HFFc6 (cell line): ENCODE data around the gene ITGB3. TPM values are rescaled to one million over a fixed set of nuclear protein-coding genes. Genes with fewer than 3 reads are reported as not detected.

ENCODE experiments used
- DNase-seq: peaks from one replicate; pipeline ENCODE4 v3.0.0-alpha.2; 2018
- H3K27ac Mint-ChIP-seq: 2 replicates; pipeline ENCODE4 v1.8.0; 2020; ENCODE audit warnings: mild to moderate bottlenecking, mixed read lengths
- H3K27me3 Mint-ChIP-seq: 2 replicates; pipeline ENCODE4 v1.8.0; 2021; ENCODE audit warnings: mild to moderate bottlenecking, moderate library complexity, mixed read lengths; ENCODE audit not compliant: insufficient read depth
- H3K36me3 Mint-ChIP-seq: 2 replicates; pipeline ENCODE4 v1.8.0; 2021; ENCODE audit warnings: low read depth, mixed read lengths
- H3K4me1 Mint-ChIP-seq: 2 replicates; pipeline ENCODE4 v1.8.0; 2020; ENCODE audit warnings: low read depth, mixed read lengths
- H3K4me3 Mint-ChIP-seq: 2 replicates; pipeline ENCODE4 v1.8.0; 2020; ENCODE audit warnings: mild to moderate bottlenecking, moderate library complexity, mixed read lengths
- H3K9me3 Mint-ChIP-seq: 2 replicates; pipeline ENCODE4 v1.8.0; 2020; ENCODE audit warnings: mild to moderate bottlenecking, mixed read lengths
- CTCF ChIP-seq: fragments of 200-600 bp; sonication (generic); IDR thresholded peaks from 2 replicates; pipeline ENCODE4 v1.5.0; 2021; ENCODE audit warnings: antibody characterized with exemption, mild to moderate bottlenecking
- total RNA-seq, 6 experiments: library from RNA; stranded (reverse); fragmentation: NEBNext Ultra II Directional; extraction: Animal tissue kit (Norgen Biotek cat#: 25700); gene quantifications; 2 replicates in 1 of 6; 3 replicates in 5 of 6; pipeline ENCODE4 v1.2.3, GENCODE V29; 2021

ITGB3 gene
- total RNA-seq, 6 experiments from 2014 or later = 2.2 to 4.1 (median 2.9) TPM

GRCh38 chr17:47332287-47332686 is 78.7 kb downstream of the ITGB3 start:
- TF ChIP-seq CTCF = no peak
- H3K27me3 Mint-ChIP-seq = peaks cover 2% of the 10 kb centered on the region; the same call in 1 of the 2 replicates
- H3K4me1 Mint-ChIP-seq = no peaks in the 10 kb centered on the region
- no peaks in the 10 kb centered on the region for H3K36me3 Mint-ChIP-seq
- H3K27ac Mint-ChIP-seq = no peak overlapping the region
- no peak overlapping the region for H3K4me3 Mint-ChIP-seq
- DNase-seq = no peak
- no peaks in the 10 kb centered on the region for H3K9me3 Mint-ChIP-seq

GRCh38 chr17:47335101-47335936 is 81.7 kb downstream of the ITGB3 start:
- no peak overlapping the region for H3K4me3 Mint-ChIP-seq
- H3K9me3 Mint-ChIP-seq = no peaks in the 10 kb centered on the region
- H3K27ac Mint-ChIP-seq = no peak overlapping the region
- no peaks in the 10 kb centered on the region for H3K36me3 Mint-ChIP-seq
- no peak for DNase-seq
- H3K27me3 Mint-ChIP-seq = no peaks in the 10 kb centered on the region
- no peak for TF ChIP-seq CTCF
- H3K4me1 Mint-ChIP-seq = no peaks in the 10 kb centered on the region

GRCh38 chr17:47338026-47338425 is 84.4 kb downstream of the ITGB3 start:
- no peak for DNase-seq
- Mint-ChIP-seq H3K4me1 (no peaks in the 10 kb centered on the region), H3K27ac (no peak overlapping the region), H3K27me3 (no peaks in the 10 kb centered on the region), H3K4me3 (no peak overlapping the region), H3K9me3 (no peaks in the 10 kb centered on the region), H3K36me3 (no peaks in the 10 kb centered on the region)
- TF ChIP-seq CTCF = no peak

DNA sequence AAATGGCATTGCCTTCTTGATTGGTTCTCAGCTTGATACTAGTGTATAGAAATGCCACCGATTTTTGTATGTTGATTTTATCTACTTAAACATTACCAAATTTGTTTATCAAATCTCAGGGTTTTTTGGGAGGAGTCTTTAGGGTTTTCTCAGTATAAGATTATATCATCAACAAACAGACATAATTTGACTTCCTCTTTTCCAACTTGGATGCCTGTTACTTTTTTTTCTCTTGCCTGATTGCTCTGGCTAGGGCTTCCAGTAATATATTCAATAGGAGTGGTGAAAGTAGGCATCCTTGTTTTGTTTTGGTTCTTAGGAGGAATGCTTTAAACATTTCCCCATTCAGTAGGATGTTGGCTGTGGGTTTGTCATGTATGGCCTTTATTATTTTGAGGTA is 99.2 kb downstream of the ITGB3 start:
- Mint-ChIP-seq H3K36me3 (0 out of 2 replicates have a peak, but pooled peaks cover 4% of the 10 kb centered on the region), H3K4me1 (no peaks in the 10 kb centered on the region), H3K4me3 (no peak overlapping the region), H3K27ac (no peak overlapping the region), H3K27me3 (peaks cover 2% of the 10 kb centered on the region), H3K9me3 (no peaks in the 10 kb centered on the region)
- DNase-seq = no peak
- TF ChIP-seq CTCF = no peak

GRCh38 chr17:47358652-47359051 is 105.0 kb downstream of the ITGB3 start:
- no peaks in the 10 kb centered on the region for H3K4me1 Mint-ChIP-seq
- H3K27me3 Mint-ChIP-seq = no peaks in the 10 kb centered on the region; the same call in 1 of the 2 replicates
- 0 out of 2 replicates have a peak, but pooled peaks cover 4% of the 10 kb centered on the region for H3K36me3 Mint-ChIP-seq
- H3K27ac Mint-ChIP-seq = no peak overlapping the region
- H3K9me3 Mint-ChIP-seq = no peaks in the 10 kb centered on the region
- no peak for DNase-seq
- TF ChIP-seq CTCF = no peak
- no peak overlapping the region for H3K4me3 Mint-ChIP-seq

Other genes with a start within 250 kb of the ITGB3 start
- gene CDC27, start 64.5 kb upstream of the ITGB3 start, total RNA-seq = 100 to 1,000 TPM; 144 to 202 (median 170) TPM
- not detected for gene MYL4, start 44.5 kb upstream of the ITGB3 start, total RNA-seq
- gene EFCAB13, start 70.1 kb downstream of the ITGB3 start, total RNA-seq = 1 to 10 TPM in 4 of 6 experiments, under 1 TPM in 2; 0.59 to 1.8 (median 1.2) TPM